Stimulated activated naive CD8-positive, alpha-beta T cell treated with anti-CD3 and anti-CD28 coated beads, Interleukin-15, Interleukin-2, amounts not matched to agents 100 U/mL and 50 U/mL, for 24 hours (primary cell): ENCODE data around the gene RAB1B.

ENCODE experiments used
- ATAC-seq: fragments of 150-1000 bp; cut with Tn5 transposase; one replicate; pipeline ENCODE4 v1.10.0; 2021
- DNase-seq: peaks from one replicate; pipeline ENCODE4 v3.0.0; 2021

Gene RAB1B

DNA sequence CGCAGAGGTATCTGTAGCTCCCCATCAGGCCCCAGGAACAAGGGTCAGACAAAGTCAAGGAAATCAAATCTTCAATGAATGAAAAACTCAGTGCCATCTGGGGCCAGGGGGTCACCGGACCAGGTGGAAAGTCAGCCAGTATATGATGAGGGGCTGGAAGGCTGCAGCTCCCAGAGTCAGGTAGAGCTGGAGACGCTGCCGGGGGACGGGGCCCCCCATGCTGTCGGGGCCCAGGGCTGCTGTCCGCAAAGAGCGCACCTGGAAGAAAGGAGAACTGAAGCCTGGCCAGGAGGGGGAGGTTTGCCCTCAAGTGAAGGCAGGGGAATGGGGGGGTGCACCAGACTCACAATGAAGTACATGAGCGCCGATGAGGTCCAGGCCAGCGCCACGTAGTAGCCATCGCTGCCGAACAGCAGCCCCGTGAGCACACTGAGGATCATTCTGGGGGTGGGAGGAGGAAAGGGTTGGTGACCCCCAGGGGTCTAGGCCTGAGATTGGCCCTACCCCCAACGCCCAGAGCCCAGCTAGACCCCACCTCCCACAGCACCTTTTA is 16.2 kb downstream of the RAB1B start:
- no peak for ATAC-seq
- no peak for DNase-seq

DNA sequence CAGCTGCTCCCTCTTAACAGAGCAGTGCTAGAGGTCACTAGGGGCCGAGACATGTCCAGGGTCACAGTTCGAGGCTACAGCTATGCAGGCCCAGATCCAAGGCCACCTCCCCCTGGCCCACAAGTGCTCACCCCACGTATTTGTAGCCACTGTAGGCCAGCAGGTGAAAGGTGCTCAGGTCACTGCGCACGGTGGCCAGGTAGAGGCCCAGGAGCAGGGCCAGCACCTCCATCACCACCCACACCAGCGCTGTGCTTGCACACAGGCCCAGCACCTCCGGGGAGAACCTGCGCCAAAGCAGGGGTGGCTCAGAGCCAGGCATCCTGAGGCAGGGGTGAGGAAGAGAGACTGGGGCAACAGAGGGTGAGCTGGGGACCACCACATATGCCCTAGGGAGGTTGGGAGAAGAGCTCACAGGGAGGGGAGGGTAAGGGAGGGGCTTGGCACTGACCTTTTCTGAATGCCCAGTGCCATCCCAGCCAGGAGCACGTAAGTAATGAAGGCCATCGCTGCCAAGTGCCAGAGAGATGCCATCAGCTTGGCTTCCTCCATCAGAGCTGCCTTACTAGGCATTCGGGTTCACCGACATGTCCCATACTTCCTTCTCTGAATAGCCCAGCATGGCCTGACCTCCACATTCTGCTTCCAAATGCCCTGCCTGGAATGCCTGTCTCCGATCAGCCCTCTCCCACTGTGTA is 17.0 kb downstream of the RAB1B start:
- ATAC-seq: no peak

GRCh38 chr11:66286699-66287098 is 18.3 kb downstream of the RAB1B start:
- DNase-seq (no peak), ATAC-seq (no peak)

More for the DNA sequence above, 17.0 kb downstream of the RAB1B start:
- DNase-seq: no peak

DNA sequence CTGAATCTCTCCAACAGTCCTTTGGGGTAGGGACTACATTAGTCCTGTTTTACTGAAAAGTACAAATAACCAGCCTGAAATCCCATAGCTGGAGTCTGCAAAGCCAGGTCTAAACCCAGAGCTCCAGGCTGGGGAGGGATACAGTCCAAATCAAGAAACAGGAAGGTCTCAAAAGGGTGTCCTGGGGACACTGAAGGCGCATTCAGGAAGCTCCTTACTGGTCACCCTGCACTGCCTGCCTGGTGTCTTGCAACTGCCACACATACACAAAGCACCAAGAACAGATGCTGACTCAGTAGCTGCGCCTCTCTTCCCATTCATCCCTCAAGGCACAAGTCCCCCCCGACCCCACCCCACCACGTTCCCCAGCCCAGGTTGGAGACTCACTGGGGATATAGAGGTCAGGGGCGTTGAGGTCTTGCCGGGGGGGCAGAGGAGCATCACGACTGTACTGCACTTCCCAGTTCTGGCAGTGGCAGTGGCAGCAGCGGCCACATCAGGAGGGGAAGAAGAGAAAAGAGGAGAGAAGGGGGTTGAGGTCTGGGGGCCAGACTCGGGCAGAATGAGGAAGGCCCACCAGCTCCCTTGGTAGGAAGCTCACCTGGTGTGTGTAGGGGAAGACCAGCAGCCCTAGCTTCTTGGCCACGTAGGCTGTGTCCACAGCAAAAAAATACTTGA is 18.9 kb downstream of the RAB1B start:
- no peak for ATAC-seq

GRCh38 chr11:66287889-66288670 is 19.6 kb downstream of the RAB1B start:
- DNase-seq (no peak), ATAC-seq (no peak)

More for the DNA sequence above, 18.9 kb downstream of the RAB1B start:
- DNase-seq: no peak

GRCh38 chr11:66288671-66289547 is 20.5 kb downstream of the RAB1B start, which contains the start of gene YIF1A:
TSS of gene YIF1A (minus strand) at chr11:66289143. CDS start at chr11:66288985, 158 bp downstream.
- DNase-seq (peak; percentile 98), ATAC-seq (peak; percentile 96)

DNA sequence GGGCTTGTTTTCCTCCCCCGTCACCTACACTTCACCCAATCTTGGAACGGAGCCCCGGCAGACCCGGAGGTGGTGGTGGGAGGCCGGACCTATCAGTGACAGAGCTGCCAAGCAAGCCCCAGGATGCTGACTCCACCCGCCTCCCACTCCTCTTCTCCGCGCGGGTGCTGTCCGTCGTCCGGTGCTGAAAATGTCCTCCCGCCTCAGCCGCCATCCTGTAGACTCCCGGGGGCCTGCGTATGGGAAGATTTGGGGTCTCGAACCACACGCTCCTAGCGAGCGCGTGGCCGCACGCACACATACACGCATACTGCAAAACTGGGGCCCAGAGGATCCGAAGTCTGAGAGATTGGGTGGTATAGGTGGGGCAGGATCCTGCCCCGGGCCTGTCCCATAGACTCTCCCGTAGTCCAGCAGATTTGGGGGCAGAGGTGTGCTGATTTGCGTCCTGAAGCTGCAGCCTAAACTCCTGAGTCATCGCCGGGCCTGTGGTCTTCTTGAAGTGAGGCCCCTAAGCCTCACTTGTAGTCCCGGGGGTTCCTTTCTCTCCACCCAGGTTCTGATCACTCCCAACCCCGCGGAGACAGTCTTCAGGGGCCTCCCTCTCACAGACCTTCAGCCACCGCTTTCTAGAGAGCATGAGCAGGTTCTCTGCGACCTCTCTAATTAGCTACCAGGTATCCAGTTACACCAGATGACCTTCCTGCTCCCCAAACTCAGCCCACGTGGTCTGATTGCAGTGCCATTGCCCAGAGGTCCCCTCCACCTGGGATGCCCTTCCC is 21.3 kb downstream of the RAB1B start:
- DNase-seq: peak; percentile 87
- ATAC-seq: peak; percentile 70

DNA sequence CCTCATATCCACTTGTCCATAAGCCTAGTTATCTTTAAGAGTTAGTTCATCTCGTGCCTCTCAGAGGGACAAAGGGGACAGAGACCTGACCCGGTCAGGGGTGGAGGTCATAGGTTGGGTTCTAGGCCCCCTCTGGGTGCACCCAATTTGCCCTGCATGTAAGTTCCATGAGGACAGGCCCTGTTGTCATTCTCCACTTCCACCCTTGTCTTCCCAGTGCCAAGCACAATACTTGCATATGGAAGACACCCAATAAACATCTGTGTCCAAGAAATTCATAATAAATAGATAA is 21.8 kb downstream of the RAB1B start:
- no peak for ATAC-seq
- no peak for DNase-seq

DNA sequence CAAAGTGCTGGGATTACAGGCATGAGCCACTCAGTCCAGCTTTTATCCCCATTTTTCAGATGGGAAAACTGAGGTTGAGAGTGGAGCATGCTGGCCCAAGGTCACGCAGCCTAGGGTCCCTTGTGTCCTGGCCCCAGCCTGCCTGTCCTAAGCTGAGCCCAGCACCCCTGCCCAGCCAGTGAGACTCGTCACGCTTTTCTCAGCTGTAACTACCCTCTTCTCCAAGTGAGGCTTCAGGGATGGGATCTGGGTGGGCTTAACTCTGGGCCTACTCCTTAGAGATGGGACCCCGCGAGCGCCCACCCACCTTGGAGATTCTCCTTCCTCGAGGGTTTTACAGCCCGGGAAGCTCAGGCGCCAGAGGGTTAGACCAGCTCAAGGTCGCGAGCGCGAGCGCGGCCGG is 22.9 kb downstream of the RAB1B start:
- ATAC-seq: no peak
- no peak for DNase-seq

GRCh38 chr11:66291706-66292542 is 23.5 kb downstream of the RAB1B start, which contains the start of gene TMEM151A:
TSS of gene TMEM151A (plus strand) at chr11:66291894. CDS start at chr11:66292014, 120 bp downstream.
- peak; percentile 41 for DNase-seq
- no peak for ATAC-seq

GRCh38 chr11:66292543-66293332 is 24.3 kb downstream of the RAB1B start:
- ATAC-seq: no peak

DNA sequence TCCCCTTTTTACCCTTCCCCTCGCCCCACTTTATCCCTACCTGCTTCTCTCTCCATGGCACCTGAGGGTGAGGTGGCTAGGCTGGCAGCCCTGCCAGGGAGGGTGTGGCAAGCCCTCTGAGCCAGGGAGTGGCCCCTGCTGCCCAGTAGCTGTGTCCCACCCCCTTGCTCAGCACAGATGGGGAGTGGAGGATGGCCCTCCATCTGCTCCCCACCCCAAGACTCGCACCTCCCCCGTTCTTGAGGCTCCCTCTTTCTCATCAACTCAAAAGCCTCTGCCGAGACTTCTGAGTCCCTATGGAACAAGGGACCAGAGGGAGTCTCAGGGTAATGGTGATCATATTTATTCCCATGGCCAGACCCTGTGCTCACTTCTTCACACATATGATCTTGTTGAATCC is 24.9 kb downstream of the RAB1B start:
- ATAC-seq (no peak), DNase-seq (no peak)

More at GRCh38 chr11:66292543-66293332, 24.3 kb downstream of the RAB1B start:
- DNase-seq: no peak

DNA sequence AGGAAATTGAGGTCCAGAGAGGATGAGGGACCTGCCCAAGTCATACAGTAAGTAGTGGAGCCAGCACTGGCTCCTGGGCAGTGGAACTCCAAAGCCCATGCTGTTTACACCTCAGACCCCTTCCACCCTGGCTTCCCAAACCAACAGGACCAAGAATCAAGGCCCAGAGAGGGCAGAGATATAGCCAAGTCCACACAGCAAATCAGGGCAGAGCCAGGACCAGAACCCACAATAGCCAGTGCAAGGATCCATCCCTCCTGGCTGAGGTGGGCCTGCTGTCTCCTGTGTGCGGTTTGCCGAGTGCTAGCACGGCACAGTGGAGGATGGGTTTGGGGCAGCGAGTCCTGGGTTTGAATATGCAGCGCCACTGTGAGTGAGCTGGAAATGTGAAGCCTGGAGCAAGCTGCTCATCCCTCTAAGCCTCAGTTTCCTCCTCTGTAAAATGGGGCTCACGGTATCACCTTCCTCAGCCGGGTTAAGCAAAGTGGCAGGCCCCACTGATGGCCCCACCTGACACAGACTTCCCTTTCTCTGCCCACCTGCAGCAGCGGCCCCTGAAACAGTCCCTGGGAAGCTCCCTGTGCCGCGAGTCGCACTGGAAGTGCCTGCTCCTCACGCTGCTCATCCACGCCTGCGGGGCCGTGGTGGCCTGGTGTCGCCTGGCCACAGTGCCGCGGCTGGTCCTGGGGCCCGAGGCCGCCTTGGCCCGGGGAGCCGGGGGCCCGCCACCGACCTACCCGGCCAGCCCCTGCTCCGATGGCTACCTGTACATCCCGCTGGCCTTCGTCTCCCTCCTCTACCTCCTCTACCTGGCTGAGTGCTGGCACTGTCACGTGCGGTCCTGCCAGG is 25.6 kb downstream of the RAB1B start:
- ATAC-seq (no peak), DNase-seq (no peak)

GRCh38 chr11:66294626-66295620 is 26.5 kb downstream of the RAB1B start:
- ATAC-seq: no peak
- no peak for DNase-seq

GRCh38 chr11:66297610-66298009 is 29.2 kb downstream of the RAB1B start:
- DNase-seq (no peak), ATAC-seq (no peak)

DNA sequence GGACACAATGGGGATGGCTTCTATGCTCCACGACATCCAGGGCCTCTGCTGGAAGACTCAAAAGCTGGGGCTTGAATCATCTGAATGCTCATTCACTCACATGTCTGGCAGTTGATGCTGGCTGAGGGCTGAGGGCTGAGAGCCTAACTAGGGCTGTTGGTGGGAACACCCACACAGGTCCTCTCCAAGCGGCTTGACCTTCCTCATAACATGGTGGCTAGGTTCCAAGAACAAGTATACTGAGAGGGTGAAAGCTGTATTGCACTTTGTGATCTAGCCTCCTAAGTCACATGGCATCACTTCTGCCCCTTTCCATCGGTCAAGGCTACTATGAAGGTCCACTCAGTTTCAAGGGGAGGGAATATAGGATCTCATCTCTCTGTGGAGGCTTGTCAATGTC is 30.7 kb downstream of the RAB1B start:
- no peak for DNase-seq

DNA sequence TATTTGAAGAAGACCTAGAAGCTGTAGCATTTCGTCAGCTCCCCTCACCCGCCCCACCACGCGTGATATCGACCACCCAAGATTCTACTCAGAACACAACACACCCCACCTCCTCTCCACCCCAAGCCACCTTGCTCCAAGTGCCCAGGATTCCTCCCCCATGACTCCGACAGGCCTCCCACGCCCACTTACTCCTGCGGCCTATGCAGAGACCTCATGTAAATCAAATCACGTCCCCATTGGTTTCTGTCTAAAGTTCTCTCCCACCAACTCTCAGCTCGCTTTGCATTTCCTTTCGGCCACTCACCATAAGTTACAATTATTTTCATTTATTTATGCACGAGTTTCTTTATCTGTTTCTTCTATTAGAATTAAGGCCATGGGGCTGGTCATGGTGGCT is 34.2 kb downstream of the RAB1B start:
- DNase-seq (no peak), ATAC-seq (no peak)

More for the DNA sequence above, 30.7 kb downstream of the RAB1B start:
- ATAC-seq: no peak
